HepG2 (cell line): ENCODE measurements around the gene CABP4. TPM values are rescaled to one million over a fixed set of nuclear protein-coding genes. Genes with fewer than 3 reads are reported as not detected.

Experiments used
- DMAP1 ChIP-seq: IDR thresholded peaks from 2 replicates; pipeline ENCODE4 v1.6.1; 2016
- ESRRA ChIP-seq: sonication (generic); formaldehyde crosslinking; IDR thresholded peaks from 2 replicates; pipeline ENCODE4 v1.5.1; 2020; ENCODE audit warnings: mild to moderate bottlenecking, low read depth, missing genetic modification reagents
- HDAC2 ChIP-seq: sonication (generic); formaldehyde crosslinking; IDR thresholded peaks from 2 replicates; pipeline ENCODE4 v1.4.0; 2020; ENCODE audit warnings: missing genetic modification reagents
- HES4 ChIP-seq: sonication (generic); formaldehyde crosslinking; IDR thresholded peaks from 2 replicates; pipeline ENCODE4 v1.9.0; 2021; ENCODE audit warnings: mild to moderate bottlenecking, missing genetic modification reagents, borderline replicate concordance
- HIVEP1 ChIP-seq: sonication (generic); formaldehyde crosslinking; IDR thresholded peaks from 2 replicates; pipeline ENCODE4 v1.4.0; 2020; ENCODE audit warnings: mild to moderate bottlenecking, missing genetic modification reagents
- KDM3A ChIP-seq: IDR thresholded peaks from 2 replicates; pipeline ENCODE4 v1.6.1; 2018; ENCODE audit warnings: low read depth, missing compliant biosample characterization
- KLF16 ChIP-seq, 2 experiments: sonication (generic) in 1 of 2; formaldehyde crosslinking in 1 of 2; IDR thresholded peaks; 2 replicates each; pipeline versions ENCODE4 v1.6.1 to v1.8.0; 2016 to 2023; ENCODE audit warnings: missing genetic modification reagents in 2 of 2, missing compliant biosample characterization in 1 of 2
- MIXL1 ChIP-seq: IDR thresholded peaks from 2 replicates; pipeline ENCODE4 v1.6.1; 2016
- NPAS2 ChIP-seq: sonication (generic); formaldehyde crosslinking; IDR thresholded peaks from 2 replicates; pipeline ENCODE4 v1.8.0; 2022; ENCODE audit warnings: mild to moderate bottlenecking, missing genetic modification reagents, borderline replicate concordance
- PHF8 ChIP-seq: sonication (generic); formaldehyde crosslinking; IDR thresholded peaks from 2 replicates; pipeline ENCODE4 v1.5.0; 2020; ENCODE audit warnings: missing genetic modification reagents
- PPARG ChIP-seq: conservative IDR thresholded peaks from 2 replicates; pipeline ENCODE4 v1.6.1; 2016; ENCODE audit warnings: missing biosample characterization, missing genetic modification reagents
- REL ChIP-seq: sonication (generic); formaldehyde crosslinking; conservative IDR thresholded peaks from 2 replicates; pipeline ENCODE4 v1.8.0; 2022; ENCODE audit warnings: mild to moderate bottlenecking, missing genetic modification reagents, moderate library complexity
- SIN3A ChIP-seq: IDR thresholded peaks from 2 replicates; pipeline ENCODE4 v1.6.1; 2011; ENCODE audit warnings: low read depth, mild to moderate bottlenecking, control low read depth, low read length, borderline replicate concordance
- SSRP1 ChIP-seq: IDR thresholded peaks from 2 replicates; pipeline ENCODE4 v1.6.1; 2016; ENCODE audit warnings: control low read depth
- TEAD3 ChIP-seq: optimal IDR thresholded peaks from 2 replicates; pipeline ENCODE3; 2016; ENCODE audit warnings: borderline replicate concordance
- ZMYM3 ChIP-seq: sonication (generic); formaldehyde crosslinking; IDR thresholded peaks from 2 replicates; pipeline ENCODE4 v1.5.1; 2020; ENCODE audit warnings: mild to moderate bottlenecking, missing genetic modification reagents
- ZNF281 ChIP-seq: sonication (generic); formaldehyde crosslinking; IDR thresholded peaks from 2 replicates; pipeline ENCODE4 v1.4.0; 2020; ENCODE audit warnings: missing genetic modification reagents, borderline replicate concordance
- ZNF337 ChIP-seq: sonication (generic); formaldehyde crosslinking; IDR thresholded peaks from 2 replicates; pipeline ENCODE4 v1.5.1; 2020; ENCODE audit warnings: missing genetic modification reagents, low read depth, mild to moderate bottlenecking, borderline replicate concordance
- ZNF543 ChIP-seq: sonication (generic); formaldehyde crosslinking; IDR thresholded peaks from 2 replicates; pipeline ENCODE4 v1.4.0; 2020; ENCODE audit warnings: mild to moderate bottlenecking, missing genetic modification reagents
- ZNF577 ChIP-seq: sonication (generic); formaldehyde crosslinking; IDR thresholded peaks from 2 replicates; pipeline ENCODE4 v1.4.0; 2020; ENCODE audit warnings: mild to moderate bottlenecking, low read depth, missing genetic modification reagents, borderline replicate concordance
- ZNF616 ChIP-seq: sonication (generic); formaldehyde crosslinking; IDR thresholded peaks from 2 replicates; pipeline ENCODE4 v1.5.0; 2020; ENCODE audit warnings: low read depth, mild to moderate bottlenecking, missing genetic modification reagents
- ZNF644 ChIP-seq: IDR thresholded peaks from 2 replicates; pipeline ENCODE4 v1.6.1; 2016; ENCODE audit warnings: low read depth
- ZNF891 ChIP-seq: sonication (generic); formaldehyde crosslinking; IDR thresholded peaks from 2 replicates; pipeline ENCODE4 v1.5.0; 2020; ENCODE audit warnings: mild to moderate bottlenecking, missing genetic modification reagents
- polyA plus RNA-seq, 8 experiments: library from polyadenylated mRNA; depleted of rRNA in 3 of 8; stranded (reverse) in 7 of 8; unstranded in 1 of 8; fragments of >200 nt; fragmentation: Illumina TruSeq in 4 of 8; extraction: Trizol in 4 of 8; gene quantifications; 2 replicates each; pipeline versions ENCODE4 v1.2.1 to v1.2.3, GENCODE V29; 2011 to 2016; ENCODE audit warnings: low read depth in 4 of 8, missing spikeins in 1 of 8, mixed read lengths in 1 of 8; ENCODE audit not compliant: insufficient read depth in 1 of 8
- total RNA-seq, 5 experiments: library from RNA; depleted of rRNA; stranded (reverse); fragments of >200 nt; fragmentation: Illumina TruSeq; extraction: Trizol; gene quantifications; 2 replicates each; pipeline ENCODE4 v1.2.3, GENCODE V29; 2016; ENCODE audit warnings: low read depth in 1 of 5
- TF ChIP-seq, protein P1 (sequence below), 2 experiments: fragments of 450-650 bp in 1 of 2; sonication (generic) in 1 of 2; formaldehyde crosslinking; IDR thresholded peaks; 2 replicates each; pipeline versions ENCODE4 v1.5.0 to v1.8.0; 2020 to 2022; ENCODE audit warnings: mild to moderate bottlenecking in 1 of 2, missing genetic modification reagents in 1 of 2
- TF ChIP-seq, protein P2 (sequence below): sonication (generic); formaldehyde crosslinking; IDR thresholded peaks from 2 replicates; pipeline ENCODE4 v1.4.0; 2020; ENCODE audit warnings: missing genetic modification reagents

CABP4 gene
- total and polyA plus RNA-seq, 2 of the 13 experiments (the other 11 are each of a cell fraction or from before 2014, with no cell fraction given), result not detected

DNA sequence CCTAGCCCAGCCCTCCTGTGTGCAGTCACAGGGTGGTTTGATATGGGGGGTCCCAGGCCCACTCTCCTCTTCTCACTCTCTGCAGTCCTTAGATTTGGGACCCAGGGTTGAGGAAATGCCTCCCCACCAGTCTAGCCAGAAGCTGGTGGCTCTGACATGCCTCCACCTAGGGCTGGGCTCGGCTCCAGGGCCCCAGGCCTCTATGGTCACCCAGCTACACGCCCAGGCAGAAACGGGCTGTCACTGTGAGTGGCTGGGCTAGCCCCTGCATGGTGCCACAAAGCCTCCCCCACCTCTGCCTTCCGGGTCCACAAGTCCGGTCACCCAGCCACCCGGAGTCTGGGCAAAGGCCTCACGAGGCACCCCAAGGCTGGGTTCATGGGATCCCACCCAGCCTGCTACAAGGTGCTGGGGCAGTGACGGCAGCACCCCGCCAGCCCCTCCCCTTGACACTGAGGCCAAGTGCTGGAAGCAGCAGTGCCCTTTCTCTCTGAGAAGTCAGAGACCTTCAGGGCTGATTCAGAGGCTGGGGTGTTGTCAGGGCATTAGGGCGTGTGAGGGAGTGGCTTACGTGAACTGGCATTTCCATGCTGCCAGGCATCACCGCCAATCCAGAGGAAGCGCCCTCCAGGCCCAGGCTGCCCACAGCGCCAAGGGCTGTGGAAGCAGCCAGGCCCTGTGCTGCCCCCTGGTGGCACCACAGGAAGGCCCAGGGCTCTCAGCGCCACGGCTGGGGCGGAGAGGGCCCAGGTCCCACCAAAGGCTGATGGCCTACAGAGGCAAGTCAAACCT lies 50.6 kb downstream of the CABP4 start (continued):
- TF ChIP-seq, protein P1, sequence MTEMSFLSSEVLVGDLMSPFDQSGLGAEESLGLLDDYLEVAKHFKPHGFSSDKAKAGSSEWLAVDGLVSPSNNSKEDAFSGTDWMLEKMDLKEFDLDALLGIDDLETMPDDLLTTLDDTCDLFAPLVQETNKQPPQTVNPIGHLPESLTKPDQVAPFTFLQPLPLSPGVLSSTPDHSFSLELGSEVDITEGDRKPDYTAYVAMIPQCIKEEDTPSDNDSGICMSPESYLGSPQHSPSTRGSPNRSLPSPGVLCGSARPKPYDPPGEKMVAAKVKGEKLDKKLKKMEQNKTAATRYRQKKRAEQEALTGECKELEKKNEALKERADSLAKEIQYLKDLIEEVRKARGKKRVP (CRISPR knock-in tag; IDR thresholded peaks at IDR 0.05), result no peak
- TF ChIP-seq MIXL1 (no peak), HIVEP1 (no peak), HDAC2 (CRISPR knock-in tag) (0 out of 2 replicates have a peak, but pooled peaks have one; percentile 6), HES4 (no peak), PHF8 (CRISPR knock-in tag) (peak; percentile 53), ESRRA (CRISPR knock-in tag) (no peak; the same call in 1 of the 2 replicates), PPARG (CRISPR knock-in tag) (0 out of 2 replicates have a peak, but pooled peaks have one; percentile 12), ZNF616 (CRISPR knock-in tag) (no peak), ZNF644 (CRISPR knock-in tag) (no peak), SSRP1 (CRISPR knock-in tag) (no peak), ZNF891 (CRISPR knock-in tag) (peak; percentile 24; the same call in 1 of the 2 replicates), ZMYM3 (CRISPR knock-in tag) (peak; percentile 32; the same call in 1 of the 2 replicates), KLF16 (CRISPR knock-in tag; IDR thresholded peaks at IDR 0.05) (peak in 1 of 2 experiments; percentile 47; a peak in 1 of 4 replicates), ZNF337 (CRISPR knock-in tag) (0 out of 2 replicates have a peak, but pooled peaks have one; percentile 46), ZNF577 (CRISPR knock-in tag) (no peak), REL (0 out of 2 replicates have a peak, but pooled peaks have one; percentile 75), TEAD3 (peak; percentile 30), KDM3A (CRISPR knock-in tag) (peak; percentile 84; the same call in 1 of the 2 replicates), SIN3A (peak; percentile 75; the same call in 1 of the 2 replicates), DMAP1 (peak; percentile 35; the same call in 1 of the 2 replicates), NPAS2 (no peak), ZNF281 (CRISPR knock-in tag) (no peak), ZNF543 (CRISPR knock-in tag) (peak; percentile 53; the same call in 1 of the 2 replicates)
- TF ChIP-seq, protein P2, sequence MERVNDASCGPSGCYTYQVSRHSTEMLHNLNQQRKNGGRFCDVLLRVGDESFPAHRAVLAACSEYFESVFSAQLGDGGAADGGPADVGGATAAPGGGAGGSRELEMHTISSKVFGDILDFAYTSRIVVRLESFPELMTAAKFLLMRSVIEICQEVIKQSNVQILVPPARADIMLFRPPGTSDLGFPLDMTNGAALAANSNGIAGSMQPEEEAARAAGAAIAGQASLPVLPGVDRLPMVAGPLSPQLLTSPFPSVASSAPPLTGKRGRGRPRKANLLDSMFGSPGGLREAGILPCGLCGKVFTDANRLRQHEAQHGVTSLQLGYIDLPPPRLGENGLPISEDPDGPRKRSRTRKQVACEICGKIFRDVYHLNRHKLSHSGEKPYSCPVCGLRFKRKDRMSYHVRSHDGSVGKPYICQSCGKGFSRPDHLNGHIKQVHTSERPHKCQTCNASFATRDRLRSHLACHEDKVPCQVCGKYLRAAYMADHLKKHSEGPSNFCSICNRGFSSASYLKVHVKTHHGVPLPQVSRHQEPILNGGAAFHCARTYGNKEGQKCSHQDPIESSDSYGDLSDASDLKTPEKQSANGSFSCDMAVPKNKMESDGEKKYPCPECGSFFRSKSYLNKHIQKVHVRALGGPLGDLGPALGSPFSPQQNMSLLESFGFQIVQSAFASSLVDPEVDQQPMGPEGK (CRISPR knock-in tag), result peak; percentile 46
